ENCODE data around the gene IL33. TPM values are rescaled to one million over a fixed set of nuclear protein-coding genes. Genes with fewer than 3 reads are reported as not detected.

IL33 gene
- total and polyA plus RNA-seq, 2 donors (not counting 1 experiment from before 2014, with no cell fraction given): 1.3 to 2.0 TPM

DNA sequence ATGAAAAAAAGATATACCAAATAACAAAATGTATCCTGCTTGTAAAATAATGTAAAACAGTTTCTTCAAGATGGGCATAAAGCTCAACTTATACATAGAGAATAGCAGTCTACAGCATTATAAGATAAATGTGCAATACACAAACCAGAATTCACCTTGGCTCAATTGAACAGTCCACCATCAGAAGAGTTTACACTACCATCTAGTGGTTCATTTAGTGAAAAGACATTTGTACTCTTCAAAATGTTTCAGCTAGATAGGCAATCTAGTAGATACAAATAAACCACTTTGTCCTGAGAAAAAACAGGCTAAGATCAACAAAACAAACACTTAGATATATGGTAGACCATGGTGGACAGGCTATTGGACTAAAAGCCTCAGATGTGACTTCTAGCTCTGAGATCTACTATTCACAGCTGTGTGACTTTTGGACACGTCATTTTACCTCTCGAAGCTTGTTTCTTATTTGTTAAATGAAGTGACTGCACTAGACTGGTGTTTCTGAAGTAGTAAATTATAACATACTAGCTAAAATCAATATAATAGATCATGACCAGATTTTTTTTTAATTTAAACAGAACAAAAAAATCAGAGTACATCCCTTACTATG, 90.5 kb downstream of the IL33 start:
- H3K9ac ChIP-seq (ENCODE audit: insufficient read depth, low read length): no peak overlapping the region
- TF ChIP-seq, protein P1, sequence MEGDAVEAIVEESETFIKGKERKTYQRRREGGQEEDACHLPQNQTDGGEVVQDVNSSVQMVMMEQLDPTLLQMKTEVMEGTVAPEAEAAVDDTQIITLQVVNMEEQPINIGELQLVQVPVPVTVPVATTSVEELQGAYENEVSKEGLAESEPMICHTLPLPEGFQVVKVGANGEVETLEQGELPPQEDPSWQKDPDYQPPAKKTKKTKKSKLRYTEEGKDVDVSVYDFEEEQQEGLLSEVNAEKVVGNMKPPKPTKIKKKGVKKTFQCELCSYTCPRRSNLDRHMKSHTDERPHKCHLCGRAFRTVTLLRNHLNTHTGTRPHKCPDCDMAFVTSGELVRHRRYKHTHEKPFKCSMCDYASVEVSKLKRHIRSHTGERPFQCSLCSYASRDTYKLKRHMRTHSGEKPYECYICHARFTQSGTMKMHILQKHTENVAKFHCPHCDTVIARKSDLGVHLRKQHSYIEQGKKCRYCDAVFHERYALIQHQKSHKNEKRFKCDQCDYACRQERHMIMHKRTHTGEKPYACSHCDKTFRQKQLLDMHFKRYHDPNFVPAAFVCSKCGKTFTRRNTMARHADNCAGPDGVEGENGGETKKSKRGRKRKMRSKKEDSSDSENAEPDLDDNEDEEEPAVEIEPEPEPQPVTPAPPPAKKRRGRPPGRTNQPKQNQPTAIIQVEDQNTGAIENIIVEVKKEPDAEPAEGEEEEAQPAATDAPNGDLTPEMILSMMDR (conservative IDR thresholded peaks at IDR 0.05 in 1 of 2, IDR thresholded peaks at IDR 0.05 in 1 of 2; ENCODE audit: low read depth in 1 of 2, low read length in 2 of 2): peak; percentile 44 to 45
- no peak for TF ChIP-seq EZH2 (IDR thresholded peaks at IDR 0.05; ENCODE audit: low read length, missing control alignments)
- no peaks in the 10 kb centered on the region for H4K20me1 ChIP-seq (ENCODE audit: control insufficient read depth, extremely low read depth, insufficient read depth, low read length)
- H3K79me2 ChIP-seq (ENCODE audit: control insufficient read depth, insufficient read depth, low read length): no peaks in the 10 kb centered on the region
- no peak overlapping the region for H3K27ac ChIP-seq (ENCODE audit: insufficient read depth, low read length)
- no peaks in the 10 kb centered on the region for H3K9me3 ChIP-seq (ENCODE audit: control insufficient read depth, insufficient read depth, low read depth, low read length)
- DNase-seq (ENCODE audit: low read depth in 2 of 2): peak; percentile 29 to 65
- H3K4me2 ChIP-seq (ENCODE audit: extremely low read depth, insufficient read depth, low read length): no peak overlapping the region
- no peaks in the 10 kb centered on the region for H3K4me1 ChIP-seq (ENCODE audit: control insufficient read depth, extremely low read depth, insufficient read depth, low read length)
- no peak overlapping the region for H3K4me3 ChIP-seq (replicated peaks in 1 of 4; ENCODE audit: control extremely low read depth in 1 of 4, insufficient read depth in 1 of 4, low read depth in 3 of 4, low read length in 4 of 4)
- H3K27me3 ChIP-seq (ENCODE audit: control insufficient read depth, insufficient read depth, low read length): no peaks in the 10 kb centered on the region
- H2AFZ ChIP-seq (ENCODE audit: low read length): no peak overlapping the region
- no peaks in the 10 kb centered on the region for H3K36me3 ChIP-seq (ENCODE audit: control insufficient read depth, insufficient read depth, low read length)

Other genes starting within 250 kb of the IL33 start
- gene RANBP6, start 200.2 kb upstream of the IL33 start, total RNA-seq: 22.1 and 24.9 TPM in 2 replicates
- gene RANBP6, start 200.2 kb upstream of the IL33 start, polyA plus RNA-seq: 14.2 and 17.2 TPM in 2 replicates
- not detected in 2 replicates for gene TPD52L3, start 112.6 kb downstream of the IL33 start, total RNA-seq
- gene TPD52L3, start 112.6 kb downstream of the IL33 start, polyA plus RNA-seq: not detected in 2 replicates
- gene UHRF2, start 197.4 kb downstream of the IL33 start, total RNA-seq: 56.2 and 81.7 TPM in 2 replicates
- gene UHRF2, start 197.4 kb downstream of the IL33 start, polyA plus RNA-seq: 28.8 and 31.5 TPM in 2 replicates

Measured in fibroblast of lung (primary cell).